NK-92 (cell line): ENCODE data around the gene TPM2.

Experiments
- DNase-seq: peaks from one replicate; lab custom pipeline; 2025; ENCODE audit not compliant: unreplicated experiment; lab: John Stamatoyannopoulos, UW

The TPM2 gene

GRCh38 chr9:35679766-35680330 is 9.9 kb downstream of the TPM2 start:
- DNase-seq: no peak

- DNase-seq: no peak
Observed at GRCh38 chr9:35679091-35679490, 10.6 kb downstream of the TPM2 start.

- no peak for DNase-seq
Observed at GRCh38 chr9:35675732-35676392, 13.9 kb downstream of the TPM2 start.

DNA sequence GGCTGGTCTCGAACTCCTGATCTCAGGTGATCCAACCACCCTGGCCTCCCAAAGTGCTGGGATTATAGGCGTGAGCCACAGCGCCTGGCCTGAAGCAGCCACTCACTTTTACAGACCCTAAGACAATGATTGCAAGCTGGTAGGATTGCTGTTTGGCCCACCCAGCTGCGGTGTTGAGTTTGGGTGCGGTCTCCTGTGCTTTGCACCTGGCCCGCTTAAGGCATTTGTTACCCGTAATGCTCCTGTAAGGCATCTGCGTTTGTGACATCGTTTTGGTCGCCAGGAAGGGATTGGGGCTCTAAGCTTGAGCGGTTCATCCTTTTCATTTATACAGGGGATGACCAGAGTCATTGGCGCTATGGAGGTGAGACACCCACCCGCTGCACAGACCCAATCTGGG is 14.5 kb downstream of the TPM2 start:
- no peak for DNase-seq

DNA sequence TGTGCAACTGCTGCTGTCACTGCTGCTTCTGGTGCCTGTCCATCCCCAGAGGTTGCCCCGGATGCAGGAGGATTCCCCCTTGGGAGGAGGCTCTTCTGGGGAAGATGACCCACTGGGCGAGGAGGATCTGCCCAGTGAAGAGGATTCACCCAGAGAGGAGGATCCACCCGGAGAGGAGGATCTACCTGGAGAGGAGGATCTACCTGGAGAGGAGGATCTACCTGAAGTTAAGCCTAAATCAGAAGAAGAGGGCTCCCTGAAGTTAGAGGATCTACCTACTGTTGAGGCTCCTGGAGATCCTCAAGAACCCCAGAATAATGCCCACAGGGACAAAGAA is 15.7 kb downstream of the TPM2 start:
- no peak for DNase-seq

- no peak for DNase-seq
Observed at GRCh38 chr9:35673132-35674024, 16.3 kb downstream of the TPM2 start, which contains the start of gene CA9. Gene CA9, plus strand, starts transcription at chr9:35673928. Its CDS starts 32 bp downstream, at chr9:35673960.

DNA sequence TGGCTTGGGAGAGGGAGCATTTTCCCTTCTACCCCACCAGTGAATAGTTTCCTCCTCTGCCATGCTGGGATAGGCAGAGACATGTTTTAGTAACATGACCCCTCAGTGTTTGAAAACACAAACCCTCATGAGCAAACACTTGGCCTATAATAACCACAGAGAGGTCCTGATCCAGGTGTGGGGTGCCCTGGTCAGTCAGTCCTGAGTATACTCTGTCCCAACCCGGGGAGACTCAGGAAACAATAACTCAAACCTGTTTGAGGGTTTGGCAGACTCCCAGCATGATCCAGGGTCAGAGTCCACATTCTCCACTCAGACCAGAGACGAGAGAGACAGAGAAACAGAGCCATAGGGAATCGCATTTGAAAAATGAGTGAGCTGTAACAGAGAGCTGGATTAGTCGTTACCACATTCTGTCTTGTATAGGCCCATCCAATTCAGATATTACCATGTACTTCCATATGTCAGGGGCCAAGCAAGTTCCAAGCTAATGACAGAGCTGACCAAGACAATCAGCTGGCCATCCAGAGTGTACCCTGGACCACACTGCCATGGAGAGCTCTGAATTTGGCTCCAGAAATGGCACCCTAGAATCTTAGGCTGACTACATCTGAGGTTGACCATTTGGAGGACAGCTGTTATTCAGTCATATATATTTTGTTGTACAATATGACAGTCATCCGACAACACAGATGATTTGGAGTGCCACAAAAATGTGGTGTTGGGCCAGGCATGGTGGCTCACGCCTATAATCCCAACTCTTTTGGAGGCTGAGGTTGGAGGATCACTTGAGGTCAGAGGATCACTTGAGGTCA is 20.2 kb downstream of the TPM2 start:
- no peak for DNase-seq

DNA sequence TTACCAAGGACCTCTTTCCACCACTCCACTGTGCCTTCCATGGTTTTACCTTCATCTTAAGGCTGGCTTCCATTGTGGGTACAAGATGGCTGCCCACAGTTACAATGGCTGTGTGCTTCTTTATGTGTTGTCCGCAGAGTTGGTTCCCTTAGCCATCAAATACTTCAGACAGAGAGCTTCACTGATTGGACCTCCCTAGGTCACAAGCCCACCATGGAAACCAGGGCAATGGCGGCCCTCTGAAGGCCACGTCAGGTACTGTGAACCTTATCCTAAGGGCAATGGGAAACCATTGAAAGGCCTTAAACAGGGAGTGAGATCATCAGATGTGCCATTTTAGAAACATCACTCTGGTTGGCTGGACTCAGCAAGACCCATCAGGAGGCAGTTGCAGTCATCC is 21.8 kb downstream of the TPM2 start:
- no peak for DNase-seq

DNA sequence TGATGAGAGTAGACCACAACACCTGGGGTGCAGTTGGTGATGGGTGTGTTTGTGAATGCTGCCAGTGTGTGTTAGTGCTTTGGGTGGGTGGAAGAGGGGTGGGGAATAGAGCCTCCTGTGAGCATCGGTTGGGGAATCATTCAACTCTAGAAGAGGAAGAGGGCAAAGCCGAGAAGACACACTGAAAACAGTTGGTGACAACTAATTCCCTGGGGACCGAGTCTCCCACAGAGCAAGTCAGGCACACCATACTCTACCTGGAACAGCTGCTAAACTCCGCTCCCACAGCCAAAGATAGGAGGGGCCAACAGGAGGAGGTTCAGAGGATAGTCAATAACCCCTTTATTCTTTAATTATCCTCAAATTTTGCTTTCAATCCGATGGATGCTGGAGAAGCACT is 23.2 kb downstream of the TPM2 start:
- no peak for DNase-seq

DNA sequence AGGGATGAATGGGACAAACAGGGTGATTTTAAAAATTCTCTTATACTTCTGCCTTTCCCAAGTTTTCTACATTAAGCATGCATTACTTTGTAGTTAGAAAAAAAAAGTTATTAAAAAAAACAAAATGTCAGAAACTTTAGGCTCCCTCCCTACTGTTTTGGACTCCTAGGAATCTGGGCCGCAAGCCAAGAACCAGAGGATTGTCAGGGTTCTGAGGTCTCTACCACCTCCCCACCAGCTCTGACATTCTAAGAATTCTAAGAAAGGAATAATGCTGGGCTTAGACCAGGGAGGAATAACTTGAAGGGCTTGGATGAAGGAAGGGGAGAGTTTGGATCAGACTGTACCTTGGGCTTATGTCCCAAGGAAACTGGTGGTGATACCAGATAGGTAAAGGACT is 23.7 kb downstream of the TPM2 start:
- no peak for DNase-seq

DNA sequence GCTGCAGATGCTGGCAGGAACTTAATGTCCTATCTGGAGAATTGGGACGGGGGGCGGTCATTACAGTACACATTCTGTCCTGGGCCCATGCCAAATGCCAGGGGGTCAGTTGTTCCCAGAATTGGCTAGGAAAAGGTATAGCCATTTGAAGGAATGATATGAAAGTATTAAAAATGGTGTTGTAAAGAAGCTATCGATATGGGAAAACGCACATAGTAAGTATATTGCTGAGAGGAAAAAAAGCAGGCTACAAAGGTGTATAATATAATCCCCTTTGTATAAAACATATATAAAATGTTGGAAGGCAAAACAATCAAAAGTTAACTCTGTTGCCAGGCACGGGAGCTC is 24.3 kb downstream of the TPM2 start:
- no peak for DNase-seq

DNA sequence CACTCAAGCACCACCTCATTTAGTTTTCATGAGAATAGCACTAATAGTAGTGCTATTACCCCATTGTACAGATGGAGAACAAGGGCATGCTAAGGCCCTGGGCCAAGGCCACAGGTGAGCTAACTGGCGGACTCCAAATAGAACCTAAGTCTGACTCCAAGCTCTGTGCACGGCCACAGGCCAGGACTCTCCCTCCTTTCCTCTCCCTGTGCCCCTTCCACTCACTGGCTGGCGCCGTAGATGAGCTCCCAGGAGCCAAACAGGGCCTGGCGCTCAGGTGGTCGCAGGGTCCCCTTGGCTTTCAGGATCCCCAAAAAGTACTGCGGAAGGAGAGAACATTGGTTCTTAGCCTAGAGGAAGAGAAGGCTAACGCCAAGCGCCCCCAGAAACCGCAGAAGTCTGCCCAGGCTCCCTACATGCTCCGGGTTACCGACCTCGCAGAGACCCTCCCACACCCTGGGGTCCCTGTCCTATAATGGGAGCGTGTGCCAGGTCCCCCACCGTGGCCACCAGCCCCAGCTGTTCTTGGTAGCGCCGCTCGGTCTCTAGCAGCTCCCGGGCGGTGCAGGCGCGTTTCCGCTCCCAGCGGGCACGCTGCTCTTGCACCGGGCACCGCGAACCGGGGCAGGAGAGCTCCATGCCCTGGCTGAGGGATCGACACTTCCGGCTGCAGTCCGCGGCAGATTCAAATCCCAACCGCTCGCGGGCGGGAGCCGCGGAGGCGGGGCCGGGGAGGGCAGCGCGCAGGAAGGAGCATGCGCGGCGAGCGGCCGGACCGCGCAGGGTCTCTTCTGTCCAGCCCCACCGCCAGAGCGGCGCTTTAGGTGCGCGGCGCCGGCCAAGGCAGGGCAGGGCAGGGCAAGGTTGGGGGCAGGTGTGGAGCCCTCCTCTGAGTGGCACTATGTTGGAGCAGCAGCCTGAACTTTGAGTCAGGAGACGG is 24.9 kb downstream of the TPM2 start, which contains the start of gene ARHGEF39:
ARHGEF39 (minus strand) TSS at position 665 of the 940 bp plus-strand sequence; CDS start at position 639, 26 bp downstream.
- no peak for DNase-seq

DNA sequence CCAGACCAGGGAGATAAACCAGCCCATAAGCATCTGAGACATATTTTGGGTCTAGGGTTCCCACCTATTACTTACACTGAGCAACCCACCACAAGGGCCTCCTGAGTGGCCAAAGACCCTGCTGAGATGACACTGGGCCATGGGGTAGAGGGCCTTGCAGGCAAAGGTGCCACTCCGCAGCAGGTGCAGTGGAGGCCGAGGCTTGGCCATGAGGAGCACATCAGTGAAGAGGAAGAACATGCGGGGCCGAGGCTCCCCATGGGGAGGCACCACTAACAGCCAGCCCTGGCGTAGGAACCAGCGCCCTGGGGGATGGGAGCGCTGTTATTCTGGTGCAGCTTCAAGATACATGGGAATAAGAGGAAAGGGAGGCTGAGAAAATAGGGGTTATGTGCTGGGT is 27.3 kb downstream of the TPM2 start:
- DNase-seq: no peak

- DNase-seq: no peak
Observed at GRCh38 chr9:35661756-35662350, 27.9 kb downstream of the TPM2 start.

DNA sequence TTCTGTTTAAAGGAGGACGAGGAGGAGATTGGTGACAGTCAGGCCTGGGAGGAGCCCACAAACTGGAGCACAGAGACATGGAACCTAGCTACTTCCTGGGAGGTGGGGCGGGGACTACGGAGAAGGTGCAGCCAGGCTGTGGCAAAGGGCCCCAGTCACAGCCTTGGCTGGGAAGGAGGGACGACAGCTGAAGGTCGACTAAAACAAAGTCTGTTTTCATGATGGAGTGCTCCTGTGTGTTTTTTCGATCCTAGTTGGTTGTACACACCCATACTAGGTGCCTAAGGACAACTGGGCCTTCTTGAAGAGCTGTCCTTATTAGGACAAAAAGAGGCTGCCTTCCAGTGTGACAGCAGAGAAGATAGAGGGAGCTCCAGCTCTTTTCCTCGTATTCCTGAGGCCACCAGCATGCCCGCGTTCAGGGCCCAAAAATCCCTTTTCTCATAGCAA is 28.7 kb downstream of the TPM2 start:
- no peak for DNase-seq

DNA sequence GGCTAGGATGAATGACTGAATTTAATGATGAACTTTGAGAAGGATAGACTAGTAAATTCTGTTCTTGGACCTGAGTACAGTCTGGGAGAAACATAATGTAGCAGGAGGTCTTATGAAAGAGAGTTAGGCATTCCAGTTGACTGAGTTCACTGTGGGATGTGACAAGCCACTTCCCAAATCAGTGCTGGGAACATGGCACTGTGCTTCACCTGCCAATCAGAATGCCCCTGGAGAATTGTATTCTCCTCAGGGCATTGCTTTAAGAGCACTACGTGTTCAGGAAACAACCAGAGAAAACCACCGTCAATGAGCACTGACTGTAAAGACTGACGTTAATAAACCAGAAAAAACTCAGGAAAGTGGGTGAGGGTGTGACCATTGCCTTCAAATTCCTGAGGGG is 30.4 kb downstream of the TPM2 start:
- no peak for DNase-seq

GRCh38 chr9:35658968-35659220 is 30.8 kb downstream of the TPM2 start:
- no peak for DNase-seq

GRCh38 chr9:35658137-35658967 is 31.4 kb downstream of the TPM2 start, which contains the start of gene CCDC107:
Gene CCDC107, plus strand, starts transcription at chr9:35658292. Its CDS starts 88 bp downstream, at chr9:35658380.
- no peak for DNase-seq

GRCh38 chr9:35657546-35658136 is 32.1 kb downstream of the TPM2 start, which contains the start of gene RMRP:
Gene RMRP, minus strand, starts transcription at chr9:35658019.
- peak; percentile 48 for DNase-seq
